SU-DHL-6 (cell line): ENCODE measurements around the gene DGKH.

Source experiments
- H2AFZ ChIP-seq: fragments of 200-600 bp; sonication (generic); 2 replicates; pipeline ENCODE4 v1.6.1; 2014; ENCODE audit warnings: low read depth, mild to moderate bottlenecking, moderate library complexity, mixed read lengths, antibody characterized with exemption, low read length; ENCODE audit not compliant: severe bottlenecking
- H3F3A ChIP-seq: fragments of 200-600 bp; shearing (Covaris generic); 2 replicates; pipeline ENCODE4 v1.6.0; 2016; ENCODE audit warnings: antibody characterized with exemption, mild to moderate bottlenecking; ENCODE audit not compliant: insufficient read depth
- H3K27ac ChIP-seq: fragments of 200-600 bp; sonication (generic); 2 replicates; pipeline ENCODE4 v1.5.1; 2016; ENCODE audit warnings: low read depth, mild to moderate bottlenecking, low read length, moderate library complexity, mixed read lengths
- H3K27me3 ChIP-seq: fragments of 200-600 bp; sonication (generic), shearing (Covaris generic); 2 replicates; pipeline ENCODE4 v1.6.0; 2014; ENCODE audit warnings: mild to moderate bottlenecking, low read length
- H3K36me3 ChIP-seq: fragments of 200-600 bp; sonication (generic); 2 replicates; pipeline ENCODE4 v1.6.1; 2014; ENCODE audit warnings: mild to moderate bottlenecking, low read length, mixed read lengths
- H3K4me2 ChIP-seq: fragments of 300-600, 200-600 bp; shearing (Covaris generic), sonication (generic); 2 replicates; pipeline ENCODE4 v1.6.0; 2014; ENCODE audit warnings: low read length, low read depth, mild to moderate bottlenecking; ENCODE audit not compliant: poor library complexity, severe bottlenecking
- H3K4me3 ChIP-seq: fragments of 200-600 bp; sonication (generic); 2 replicates; pipeline ENCODE4 v1.5.1; 2014; ENCODE audit warnings: antibody characterized with exemption, low read length, mild to moderate bottlenecking, mixed read lengths; ENCODE audit not compliant: insufficient read depth, poor library complexity, severe bottlenecking
- H3K79me2 ChIP-seq: fragments of 200-600 bp; sonication (generic); 2 replicates; pipeline ENCODE4 v1.6.1; 2014; ENCODE audit warnings: mild to moderate bottlenecking, low read length, moderate library complexity; ENCODE audit not compliant: insufficient read depth
- H3K9ac ChIP-seq: fragments of 200-600 bp; sonication (generic); 2 replicates; pipeline ENCODE4 v1.7.0; 2014; ENCODE audit warnings: mild to moderate bottlenecking, low read length
- H3K9me2 ChIP-seq: fragments of 200-600 bp; sonication (generic); replicated peaks from 2 replicates; pipeline ENCODE4 v1.6.1; 2014; ENCODE audit warnings: low read length; ENCODE audit not compliant: insufficient read depth
- H3K9me3 ChIP-seq: fragments of 200-600 bp; sonication (generic); 2 replicates; pipeline ENCODE4 v1.6.1; 2014; ENCODE audit warnings: low read length, mixed read lengths; ENCODE audit not compliant: insufficient read depth
- H4K20me1 ChIP-seq: fragments of 200-600 bp; sonication (generic); 2 replicates; pipeline ENCODE4 v1.6.1; 2014; ENCODE audit warnings: low read depth, mild to moderate bottlenecking, antibody characterized with exemption, low read length, moderate library complexity, mixed read lengths
- EZH2phosphoT487 ChIP-seq: fragments of 200-600 bp; sonication (generic), shearing (Covaris generic); conservative IDR thresholded peaks from 2 replicates; pipeline ENCODE4 v1.6.1; 2018; ENCODE audit warnings: mild to moderate bottlenecking, antibody characterized with exemption, low read length, moderate library complexity, mixed read lengths
- TF ChIP-seq, protein P1 (sequence below): fragments of 200-600 bp; sonication (generic); IDR thresholded peaks from one replicate; pipeline ENCODE4 v1.5.1; 2017; ENCODE audit warnings: antibody characterized with exemption, mild to moderate bottlenecking, low read length, moderate library complexity; ENCODE audit not compliant: insufficient read depth, poor library complexity, severe bottlenecking

Gene DGKH

DNA sequence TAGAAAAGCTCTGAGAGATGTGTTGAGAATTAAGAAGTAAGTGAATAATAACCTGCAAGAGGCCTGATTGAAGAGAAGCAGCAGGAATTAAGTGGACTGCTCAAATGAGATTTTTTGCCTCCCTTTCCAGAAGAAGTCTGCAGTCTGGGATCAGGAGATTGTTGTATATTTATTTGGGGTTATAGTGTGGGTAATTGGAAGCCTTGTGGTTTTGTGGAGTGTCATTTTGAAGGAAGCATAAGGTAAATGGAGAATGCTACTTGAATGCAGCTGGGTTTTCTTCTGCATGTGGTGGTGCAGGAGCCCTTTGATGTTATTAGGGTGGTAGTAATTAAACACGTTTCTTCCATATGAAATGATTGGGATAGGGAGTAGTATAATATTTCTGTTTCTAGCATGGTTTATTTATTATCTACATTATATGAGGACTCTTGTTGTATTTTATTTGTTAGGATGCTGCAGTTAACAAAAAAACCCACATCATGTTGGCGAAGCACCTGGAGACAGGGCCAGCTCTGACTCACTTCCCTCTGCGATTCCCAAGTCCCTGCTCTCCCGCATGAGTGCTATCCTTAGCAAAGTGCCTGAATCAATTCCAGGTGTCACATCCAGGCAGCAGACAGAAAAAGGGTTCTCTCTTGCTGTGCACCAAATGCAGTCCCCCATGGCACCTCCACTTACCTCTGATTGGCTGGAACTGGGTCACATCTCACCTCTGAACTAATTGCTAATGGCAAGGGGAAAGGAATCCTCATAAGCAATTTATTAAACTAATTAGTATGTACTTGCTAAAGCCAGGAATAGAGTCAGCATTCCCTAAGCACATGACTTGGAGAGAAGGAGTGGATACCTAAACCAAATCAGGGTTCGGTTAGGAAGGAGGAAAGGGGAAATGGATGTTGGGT is 54.8 kb downstream of the DGKH start:
- Histone ChIP-seq H3K27me3 (no peaks in the 10 kb centered on the region), H4K20me1 (no peaks in the 10 kb centered on the region), H3K4me3 (no peak overlapping the region), H3K9me3 (no peaks in the 10 kb centered on the region), H3K79me2 (no peaks in the 10 kb centered on the region), H3K4me2 (no peak overlapping the region), H2AFZ (no peak overlapping the region), H3F3A (no peaks in the 10 kb centered on the region), H3K27ac (no peak overlapping the region), H3K9me2 (no peaks in the 10 kb centered on the region), H3K36me3 (no peaks in the 10 kb centered on the region), H3K9ac (no peak overlapping the region)
- no peak for TF ChIP-seq EZH2phosphoT487
- TF ChIP-seq, protein P1, sequence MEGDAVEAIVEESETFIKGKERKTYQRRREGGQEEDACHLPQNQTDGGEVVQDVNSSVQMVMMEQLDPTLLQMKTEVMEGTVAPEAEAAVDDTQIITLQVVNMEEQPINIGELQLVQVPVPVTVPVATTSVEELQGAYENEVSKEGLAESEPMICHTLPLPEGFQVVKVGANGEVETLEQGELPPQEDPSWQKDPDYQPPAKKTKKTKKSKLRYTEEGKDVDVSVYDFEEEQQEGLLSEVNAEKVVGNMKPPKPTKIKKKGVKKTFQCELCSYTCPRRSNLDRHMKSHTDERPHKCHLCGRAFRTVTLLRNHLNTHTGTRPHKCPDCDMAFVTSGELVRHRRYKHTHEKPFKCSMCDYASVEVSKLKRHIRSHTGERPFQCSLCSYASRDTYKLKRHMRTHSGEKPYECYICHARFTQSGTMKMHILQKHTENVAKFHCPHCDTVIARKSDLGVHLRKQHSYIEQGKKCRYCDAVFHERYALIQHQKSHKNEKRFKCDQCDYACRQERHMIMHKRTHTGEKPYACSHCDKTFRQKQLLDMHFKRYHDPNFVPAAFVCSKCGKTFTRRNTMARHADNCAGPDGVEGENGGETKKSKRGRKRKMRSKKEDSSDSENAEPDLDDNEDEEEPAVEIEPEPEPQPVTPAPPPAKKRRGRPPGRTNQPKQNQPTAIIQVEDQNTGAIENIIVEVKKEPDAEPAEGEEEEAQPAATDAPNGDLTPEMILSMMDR = no peak

DNA sequence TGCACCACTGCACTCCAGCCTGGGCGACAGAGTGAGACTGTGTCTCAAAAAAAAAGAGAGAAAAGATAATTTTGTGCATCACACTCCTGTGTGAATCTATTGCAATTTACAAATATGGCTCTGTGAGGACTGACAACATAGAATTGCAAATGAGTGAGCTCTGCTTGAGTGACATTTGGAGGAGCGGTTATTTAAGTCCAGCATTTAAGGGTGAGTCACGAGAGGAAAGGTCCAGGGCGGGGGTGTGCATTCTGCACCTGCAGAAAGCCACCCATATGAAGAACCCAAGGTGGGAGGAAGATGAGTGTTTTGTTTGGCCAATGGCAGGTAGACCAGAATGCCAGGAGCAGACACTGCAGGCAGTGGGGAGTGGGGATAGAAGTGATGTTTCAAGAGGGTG is 58.5 kb downstream of the DGKH start:
- Histone ChIP-seq H3K4me2 (no peak overlapping the region), H3F3A (no peaks in the 10 kb centered on the region), H3K9ac (no peak overlapping the region), H4K20me1 (no peaks in the 10 kb centered on the region), H3K79me2 (no peaks in the 10 kb centered on the region), H3K4me3 (no peak overlapping the region), H3K27me3 (no peaks in the 10 kb centered on the region), H3K36me3 (no peaks in the 10 kb centered on the region), H3K9me2 (no peaks in the 10 kb centered on the region), H3K27ac (no peak overlapping the region), H2AFZ (no peak overlapping the region), H3K9me3 (no peaks in the 10 kb centered on the region)
- no peak for TF ChIP-seq EZH2phosphoT487
- TF ChIP-seq, protein P1 = no peak

DNA sequence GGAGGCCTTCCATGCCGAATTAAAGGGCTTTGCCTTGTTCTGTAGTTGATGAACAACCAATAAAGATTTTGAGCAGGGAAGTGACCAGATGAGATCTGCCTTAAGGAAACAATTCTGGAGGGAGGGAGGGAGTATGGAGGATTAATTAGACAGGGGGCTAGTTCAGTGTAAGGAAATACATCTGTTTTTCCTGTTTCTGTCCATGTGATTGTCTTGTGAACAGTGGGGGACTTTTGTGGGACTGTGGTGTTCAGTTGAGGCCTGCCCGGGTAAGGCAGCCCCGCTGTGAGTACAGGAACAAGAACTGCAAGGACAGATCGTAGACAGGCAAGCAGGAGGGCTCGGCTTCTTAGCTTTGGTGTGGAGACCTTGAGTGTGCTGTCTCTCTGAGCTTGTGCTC is 59.0 kb downstream of the DGKH start:
- Histone ChIP-seq H3K36me3 (no peaks in the 10 kb centered on the region), H3K4me2 (no peak overlapping the region), H3F3A (no peaks in the 10 kb centered on the region), H3K4me3 (no peak overlapping the region), H3K79me2 (no peaks in the 10 kb centered on the region), H3K27me3 (no peaks in the 10 kb centered on the region), H3K9ac (no peak overlapping the region), H3K9me2 (no peaks in the 10 kb centered on the region), H3K9me3 (no peaks in the 10 kb centered on the region), H3K27ac (no peak overlapping the region), H2AFZ (no peak overlapping the region), H4K20me1 (no peaks in the 10 kb centered on the region)
- no peak for TF ChIP-seq EZH2phosphoT487
- TF ChIP-seq, protein P1 = no peak
